ENCODE measurements around the gene TMOD1.
"Not testable (repeated sequence)": the region's sequence is repeated elsewhere in the genome, so short reads cannot be mapped to it uniquely, and the experiment has no call there.

TMOD1 gene

DNA sequence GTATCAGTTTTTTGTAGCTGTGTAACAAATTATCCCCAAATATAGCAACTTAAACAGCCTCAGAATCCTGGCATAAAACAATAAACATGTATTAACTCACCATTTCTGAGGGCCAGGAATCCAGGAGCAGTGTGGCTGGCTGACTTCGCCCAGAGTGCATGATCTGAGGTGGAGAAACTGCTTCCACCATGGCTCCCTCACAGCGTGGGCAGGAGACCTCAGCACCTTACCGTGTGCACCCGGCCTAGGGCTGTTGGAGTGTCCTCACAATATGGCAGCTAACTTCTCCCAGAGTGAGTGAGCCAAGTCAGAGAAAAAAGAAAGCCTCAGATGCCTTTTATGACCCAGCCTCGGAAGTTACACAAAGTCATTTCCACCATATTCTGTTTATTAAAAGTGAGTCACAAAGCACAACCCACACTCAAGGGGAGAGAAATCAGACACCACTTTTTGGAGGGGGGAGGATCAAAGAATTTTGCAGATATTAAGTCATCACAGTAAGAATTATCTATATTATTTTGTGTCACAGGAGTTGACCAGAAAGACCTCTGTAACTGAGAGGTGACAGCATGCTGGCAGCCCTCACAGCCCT lies 72.1 kb downstream of the TMOD1 start:
- Histone ChIP-seq H3K4me1 (ENCODE audit: insufficient read depth, low read length) (peaks cover 22% of the 10 kb centered on the region), H3K9ac (ENCODE audit: low read length) (no peak overlapping the region), H3K27ac (ENCODE audit: low read depth, low read length) (no peak overlapping the region), H3K27me3 (ENCODE audit: control insufficient read depth in 1 of 2, insufficient read depth in 2 of 2, low read length in 2 of 2) (no peaks in the 10 kb centered on the region), H3K36me3 (ENCODE audit: insufficient read depth, low read length) (peaks cover 28% of the 10 kb centered on the region), H3K9me3 (ENCODE audit: low read length) (no peaks in the 10 kb centered on the region), H3K4me3 (ENCODE audit: low read depth in 1 of 2, low read length in 2 of 2) (no peak overlapping the region)

GRCh38 chr9:97574101-97574571 lies 72.7 kb downstream of the TMOD1 start:
- H3K27me3 ChIP-seq (ENCODE audit: control insufficient read depth in 1 of 2, insufficient read depth in 2 of 2, low read length in 2 of 2); H3K4me3 ChIP-seq (ENCODE audit: low read depth in 1 of 2, low read length in 2 of 2); H3K9ac ChIP-seq (ENCODE audit: low read length); H3K27ac ChIP-seq (ENCODE audit: low read depth, low read length); H3K9me3 ChIP-seq (ENCODE audit: low read length): not testable (repeated sequence)
- peaks cover 23% of the 10 kb centered on the region for H3K36me3 ChIP-seq (ENCODE audit: insufficient read depth, low read length)
- H3K4me1 ChIP-seq (ENCODE audit: insufficient read depth, low read length), result peaks cover 22% of the 10 kb centered on the region

GRCh38 chr9:97574921-97575672 lies 73.6 kb downstream of the TMOD1 start:
- peaks cover 15% of the 10 kb centered on the region for H3K36me3 ChIP-seq (ENCODE audit: insufficient read depth, low read length)
- H3K4me1 ChIP-seq (ENCODE audit: insufficient read depth, low read length), result peaks cover 21% of the 10 kb centered on the region
- H3K27me3 ChIP-seq (ENCODE audit: control insufficient read depth in 1 of 2, insufficient read depth in 2 of 2, low read length in 2 of 2); H3K27ac ChIP-seq (ENCODE audit: low read depth, low read length); H3K9ac ChIP-seq (ENCODE audit: low read length); H3K9me3 ChIP-seq (ENCODE audit: low read length); H3K4me3 ChIP-seq (ENCODE audit: low read depth in 1 of 2, low read length in 2 of 2): not testable (repeated sequence)

- no peak overlapping the region for H3K27ac ChIP-seq (ENCODE audit: low read depth, low read length)
- H3K4me3 ChIP-seq (ENCODE audit: low read depth in 1 of 2, low read length in 2 of 2), result no peak overlapping the region
- H3K36me3 ChIP-seq (ENCODE audit: insufficient read depth, low read length), result peaks cover 9% of the 10 kb centered on the region
These were observed 74.3 kb downstream of the TMOD1 start for GRCh38 chr9:97575673-97576200.

DNA sequence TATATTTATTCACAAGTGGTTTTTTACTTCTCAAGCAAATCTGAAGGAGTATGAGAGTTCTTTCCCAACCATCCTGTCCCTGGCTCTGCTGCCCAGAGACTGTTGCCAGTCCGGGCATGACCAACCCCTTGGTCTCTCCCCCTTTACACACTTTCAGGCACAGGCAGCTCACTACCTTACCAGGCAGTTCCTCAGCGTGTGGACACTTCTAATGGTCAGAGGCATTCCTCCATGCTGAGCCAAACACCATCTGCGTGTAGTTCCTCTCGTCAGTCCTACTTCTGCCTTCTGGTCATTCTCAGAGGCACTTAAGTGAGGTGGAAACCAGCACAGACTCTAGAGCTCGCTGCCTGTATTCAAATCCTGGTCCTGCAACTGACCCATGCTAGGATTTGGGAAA lies 75.6 kb downstream of the TMOD1 start:
- H3K9ac ChIP-seq (ENCODE audit: low read length), result no peak overlapping the region
- H3K36me3 ChIP-seq (ENCODE audit: insufficient read depth, low read length), result peaks cover 9% of the 10 kb centered on the region
- H3K27ac ChIP-seq (ENCODE audit: low read depth, low read length), result no peak overlapping the region
- no peaks in the 10 kb centered on the region for H3K9me3 ChIP-seq (ENCODE audit: low read length)
- no peaks in the 10 kb centered on the region for H3K27me3 ChIP-seq (ENCODE audit: control insufficient read depth in 1 of 2, insufficient read depth in 2 of 2, low read length in 2 of 2)
- peaks cover 1% of the 10 kb centered on the region for H3K4me1 ChIP-seq (ENCODE audit: insufficient read depth, low read length)
- H3K4me3 ChIP-seq (ENCODE audit: low read depth in 1 of 2, low read length in 2 of 2), result no peak overlapping the region

More at GRCh38 chr9:97575673-97576200, 74.3 kb downstream of the TMOD1 start:
- Histone ChIP-seq H3K9ac (ENCODE audit: low read length) (no peak overlapping the region), H3K4me1 (ENCODE audit: insufficient read depth, low read length) (peaks cover 14% of the 10 kb centered on the region), H3K9me3 (ENCODE audit: low read length) (no peaks in the 10 kb centered on the region), H3K27me3 (ENCODE audit: control insufficient read depth in 1 of 2, insufficient read depth in 2 of 2, low read length in 2 of 2) (no peaks in the 10 kb centered on the region)

GRCh38 chr9:97578846-97579245 lies 77.4 kb downstream of the TMOD1 start:
- no peak overlapping the region for H3K27ac ChIP-seq (ENCODE audit: low read depth, low read length)
- H3K4me1 ChIP-seq (ENCODE audit: insufficient read depth, low read length), result no peaks in the 10 kb centered on the region
- H3K4me3 ChIP-seq (ENCODE audit: low read depth in 1 of 2, low read length in 2 of 2), result no peak overlapping the region
- H3K9ac ChIP-seq (ENCODE audit: low read length), result no peak overlapping the region
- H3K36me3 ChIP-seq (ENCODE audit: insufficient read depth, low read length), result peaks cover 9% of the 10 kb centered on the region
- no peaks in the 10 kb centered on the region for H3K9me3 ChIP-seq (ENCODE audit: low read length)
- no peaks in the 10 kb centered on the region for H3K27me3 ChIP-seq (ENCODE audit: control insufficient read depth in 1 of 2, insufficient read depth in 2 of 2, low read length in 2 of 2)

- peaks cover 7% of the 10 kb centered on the region for H3K36me3 ChIP-seq (ENCODE audit: insufficient read depth, low read length)
- H3K9me3 ChIP-seq (ENCODE audit: low read length), result no peaks in the 10 kb centered on the region
- no peak overlapping the region for H3K9ac ChIP-seq (ENCODE audit: low read length)
- H3K4me1 ChIP-seq (ENCODE audit: insufficient read depth, low read length), result no peaks in the 10 kb centered on the region
- H3K27ac ChIP-seq (ENCODE audit: low read depth, low read length), result no peak overlapping the region
- H3K4me3 ChIP-seq (ENCODE audit: low read depth in 1 of 2, low read length in 2 of 2), result no peak overlapping the region
- H3K27me3 ChIP-seq (ENCODE audit: control insufficient read depth in 1 of 2, insufficient read depth in 2 of 2, low read length in 2 of 2), result no peaks in the 10 kb centered on the region
These were observed 78.4 kb downstream of the TMOD1 start for GRCh38 chr9:97579914-97580313.

DNA sequence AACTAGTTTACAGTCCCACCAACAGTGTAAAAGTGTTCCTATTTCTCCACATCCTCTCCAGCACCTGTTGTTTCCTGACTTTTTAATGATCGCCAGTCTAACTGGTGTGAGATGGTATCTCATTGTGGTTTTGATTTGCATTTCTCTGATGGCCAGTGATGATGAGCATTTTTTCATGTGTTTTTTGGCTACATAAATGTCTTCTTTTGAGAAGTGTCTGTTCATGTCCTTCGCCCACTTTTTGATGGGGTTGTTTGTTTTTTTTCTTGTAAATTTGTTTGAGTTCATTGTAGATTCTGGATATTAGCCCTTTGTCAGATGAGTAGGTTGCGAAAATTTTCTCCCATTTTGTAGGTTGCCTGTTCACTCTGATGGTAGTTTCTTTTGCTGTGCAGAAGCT lies 80.1 kb downstream of the TMOD1 start:
- H3K4me3 ChIP-seq (ENCODE audit: low read depth in 1 of 2, low read length in 2 of 2); H3K27me3 ChIP-seq (ENCODE audit: control insufficient read depth in 1 of 2, insufficient read depth in 2 of 2, low read length in 2 of 2); H3K9me3 ChIP-seq (ENCODE audit: low read length); H3K4me1 ChIP-seq (ENCODE audit: insufficient read depth, low read length); H3K9ac ChIP-seq (ENCODE audit: low read length); H3K36me3 ChIP-seq (ENCODE audit: insufficient read depth, low read length); H3K27ac ChIP-seq (ENCODE audit: low read depth, low read length): not testable (repeated sequence)

DNA sequence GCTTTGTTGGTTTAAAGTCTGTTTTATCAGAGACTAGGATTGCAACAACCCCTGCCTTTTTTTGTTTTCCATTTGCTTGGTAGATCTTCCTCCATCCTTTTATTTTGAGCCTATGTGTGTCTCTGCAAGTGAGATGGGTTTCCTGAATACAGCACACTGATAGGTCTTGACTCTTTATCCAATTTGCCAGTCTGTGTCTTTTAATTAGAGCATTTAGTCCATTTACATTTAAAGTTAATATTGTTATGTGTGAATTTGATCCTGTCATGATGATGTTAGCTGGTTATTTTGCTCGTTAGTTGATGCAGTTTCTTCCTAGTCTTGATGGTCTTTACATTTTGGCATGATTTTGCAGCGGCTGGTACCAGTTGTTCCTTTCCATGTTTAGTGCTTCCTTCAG lies 83.3 kb downstream of the TMOD1 start:
- not testable (repeated sequence) for H3K27me3 ChIP-seq (ENCODE audit: control insufficient read depth in 1 of 2, insufficient read depth in 2 of 2, low read length in 2 of 2); H3K27ac ChIP-seq (ENCODE audit: low read depth, low read length); H3K4me1 ChIP-seq (ENCODE audit: insufficient read depth, low read length); H3K9ac ChIP-seq (ENCODE audit: low read length); H3K4me3 ChIP-seq (ENCODE audit: low read depth in 1 of 2, low read length in 2 of 2); H3K36me3 ChIP-seq (ENCODE audit: insufficient read depth, low read length); H3K9me3 ChIP-seq (ENCODE audit: low read length)

DNA sequence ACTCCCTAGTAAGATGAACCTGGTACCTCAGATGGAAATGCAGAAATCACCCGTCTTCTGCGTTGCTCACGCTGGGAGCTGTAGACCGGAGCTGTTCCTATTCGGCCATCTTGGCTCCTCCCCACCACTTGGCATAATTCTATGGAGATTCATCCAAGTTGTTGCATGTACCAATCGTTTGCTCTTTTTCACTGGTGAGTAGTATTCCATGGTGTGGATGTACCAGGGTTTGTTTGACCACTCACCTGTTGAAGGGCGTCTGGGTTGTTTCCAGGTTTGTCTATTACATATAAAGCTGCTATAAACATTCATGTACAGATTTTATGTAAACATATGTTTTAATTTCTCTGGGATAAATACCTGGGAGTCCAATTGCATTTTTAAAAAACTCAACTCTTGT lies 85.4 kb downstream of the TMOD1 start:
- not testable (repeated sequence) for H3K27me3 ChIP-seq (ENCODE audit: control insufficient read depth in 1 of 2, insufficient read depth in 2 of 2, low read length in 2 of 2); H3K4me3 ChIP-seq (ENCODE audit: low read depth in 1 of 2, low read length in 2 of 2); H3K9ac ChIP-seq (ENCODE audit: low read length); H3K36me3 ChIP-seq (ENCODE audit: insufficient read depth, low read length); H3K4me1 ChIP-seq (ENCODE audit: insufficient read depth, low read length); H3K27ac ChIP-seq (ENCODE audit: low read depth, low read length); H3K9me3 ChIP-seq (ENCODE audit: low read length)

- peaks cover 19% of the 10 kb centered on the region for H3K36me3 ChIP-seq (ENCODE audit: insufficient read depth, low read length)
- no peak overlapping the region for H3K9ac ChIP-seq (ENCODE audit: low read length)
- no peak overlapping the region for H3K4me3 ChIP-seq (ENCODE audit: low read depth in 1 of 2, low read length in 2 of 2)
- no peaks in the 10 kb centered on the region for H3K9me3 ChIP-seq (ENCODE audit: low read length)
- no peak overlapping the region for H3K27ac ChIP-seq (ENCODE audit: low read depth, low read length)
- H3K27me3 ChIP-seq (ENCODE audit: control insufficient read depth in 1 of 2, insufficient read depth in 2 of 2, low read length in 2 of 2), result no peaks in the 10 kb centered on the region
- H3K4me1 ChIP-seq (ENCODE audit: insufficient read depth, low read length), result peaks cover 24% of the 10 kb centered on the region
These were observed 90.1 kb downstream of the TMOD1 start for GRCh38 chr9:97591535-97591934.

DNA sequence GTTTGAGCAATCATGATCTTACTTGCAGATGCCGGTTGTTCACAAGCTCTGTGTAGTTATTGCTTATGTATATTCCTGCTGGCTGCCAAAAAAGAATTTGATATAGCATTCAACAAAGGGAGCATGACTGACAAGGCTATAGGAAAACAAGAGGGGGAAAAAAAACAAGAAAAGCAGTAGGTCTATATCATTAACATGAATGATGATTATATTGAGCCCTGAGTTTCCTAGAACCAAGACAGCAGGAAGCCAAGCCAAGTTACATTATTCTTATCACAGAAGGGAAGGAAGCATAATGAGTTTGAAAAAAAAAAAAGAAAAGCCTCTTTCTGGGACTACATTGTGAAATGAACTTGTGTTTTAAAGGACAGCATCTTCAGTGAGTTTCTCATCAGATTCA lies 90.7 kb downstream of the TMOD1 start:
- no peak overlapping the region for H3K4me3 ChIP-seq (ENCODE audit: low read depth in 1 of 2, low read length in 2 of 2)
- no peak overlapping the region for H3K9ac ChIP-seq (ENCODE audit: low read length)
- H3K27me3 ChIP-seq (ENCODE audit: control insufficient read depth in 1 of 2, insufficient read depth in 2 of 2, low read length in 2 of 2), result no peaks in the 10 kb centered on the region
- peaks cover 19% of the 10 kb centered on the region for H3K36me3 ChIP-seq (ENCODE audit: insufficient read depth, low read length)
- H3K9me3 ChIP-seq (ENCODE audit: low read length), result no peaks in the 10 kb centered on the region
- H3K27ac ChIP-seq (ENCODE audit: low read depth, low read length), result no peak overlapping the region
- peaks cover 30% of the 10 kb centered on the region for H3K4me1 ChIP-seq (ENCODE audit: insufficient read depth, low read length)

Data from muscle layer of colon (tissue), 2 donors.